Activated naive CD4-positive, alpha-beta T cell treated with anti-CD3 and anti-CD28 coated beads, Interleukin-2, amount 50 U/mL, for 72 hours (primary cell): ENCODE measurements around the gene RDH16. TPM values are rescaled to one million over a fixed set of nuclear protein-coding genes. Genes with fewer than 3 reads are reported as not detected.
"Not testable (repeated sequence)": the region's sequence is repeated elsewhere in the genome, so short reads cannot be mapped to it uniquely, and the experiment has no call there.

Experiments used
- ATAC-seq, 2 donors: fragments of 150-1000 bp; cut with Tn5 transposase; 2 replicates each; pipeline ENCODE4 v1.10.0; 2021; ENCODE audit warnings: mild to moderate bottlenecking in 2 of 2, moderate library complexity in 2 of 2
- DNase-seq, 2 donors: peaks; one replicate each; pipeline ENCODE4 v3.0.0; 2021 to 2022; ENCODE audit warnings: low spot score in 2 of 2
- H3K27ac Mint-ChIP-seq, 2 donors: one replicate each; pipeline ENCODE4 v1.8.0; 2022; ENCODE audit warnings: mild to moderate bottlenecking in 2 of 2, mixed read lengths in 2 of 2
- H3K36me3 Mint-ChIP-seq, 2 donors: one replicate each; pipeline ENCODE4 v1.8.0; 2022; ENCODE audit warnings: mixed read lengths in 2 of 2
- H3K9me3 Mint-ChIP-seq, 2 donors: one replicate each; pipeline ENCODE4 v1.8.0; 2022; ENCODE audit warnings: mixed read lengths in 2 of 2
- total RNA-seq, 2 donors: library from RNA; stranded (reverse); gene quantifications; one replicate each; pipeline ENCODE4 v1.2.3, GENCODE V29; 2022

RDH16 gene
- total RNA-seq, 2 donors from 2014 or later = 0.29 to 0.93 TPM

DNA sequence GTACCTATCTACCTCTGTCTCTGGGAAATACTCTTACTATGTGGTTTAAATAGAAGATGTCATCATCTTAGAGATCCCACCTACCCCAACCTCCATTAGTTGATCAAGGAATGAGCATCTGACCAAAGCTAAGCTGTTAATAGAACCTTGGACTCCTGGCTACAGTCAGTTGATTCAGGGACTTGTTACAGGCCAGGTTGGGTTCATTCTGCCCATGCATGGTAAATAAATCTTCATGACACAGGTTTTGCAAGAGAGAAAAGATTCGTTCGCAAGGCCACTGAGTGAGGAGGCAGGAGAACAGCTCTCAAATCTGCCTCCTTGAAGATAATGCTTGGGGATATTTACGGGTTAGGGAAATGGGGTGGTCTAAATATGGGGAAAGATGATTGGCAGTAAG, 42.7 kb downstream of the RDH16 start:
- Mint-ChIP-seq H3K27ac (no peak overlapping the region), H3K9me3 (peaks cover 2 to 7% of the 10 kb centered on the region in 2 donors), H3K36me3 (peaks cover 4 to 11% of the 10 kb centered on the region in 2 donors)
- ATAC-seq (no peak), DNase-seq (no peak)

DNA sequence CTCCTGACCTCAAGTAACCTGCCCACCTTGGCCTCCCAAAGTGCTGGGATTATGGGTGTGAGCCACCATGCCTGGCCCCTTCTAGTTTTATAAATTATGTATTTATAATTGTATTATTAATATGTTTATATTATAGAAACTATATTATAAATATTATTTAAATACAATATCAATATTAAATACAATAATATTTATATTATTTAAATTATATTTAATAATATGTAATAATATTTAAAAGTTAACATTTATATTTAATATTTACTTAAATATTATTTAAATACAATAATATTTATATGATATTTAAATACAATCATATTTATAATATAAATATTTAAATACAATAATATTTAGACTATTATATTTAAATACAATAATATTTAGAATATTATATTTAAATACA, 43.2 kb downstream of the RDH16 start:
- DNase-seq (no peak), ATAC-seq (no peak)
- Mint-ChIP-seq H3K27ac (no peak overlapping the region), H3K36me3 (peaks cover 8 to 15% of the 10 kb centered on the region in 2 donors), H3K9me3 (peaks cover 7 to 10% of the 10 kb centered on the region in 2 donors)

DNA sequence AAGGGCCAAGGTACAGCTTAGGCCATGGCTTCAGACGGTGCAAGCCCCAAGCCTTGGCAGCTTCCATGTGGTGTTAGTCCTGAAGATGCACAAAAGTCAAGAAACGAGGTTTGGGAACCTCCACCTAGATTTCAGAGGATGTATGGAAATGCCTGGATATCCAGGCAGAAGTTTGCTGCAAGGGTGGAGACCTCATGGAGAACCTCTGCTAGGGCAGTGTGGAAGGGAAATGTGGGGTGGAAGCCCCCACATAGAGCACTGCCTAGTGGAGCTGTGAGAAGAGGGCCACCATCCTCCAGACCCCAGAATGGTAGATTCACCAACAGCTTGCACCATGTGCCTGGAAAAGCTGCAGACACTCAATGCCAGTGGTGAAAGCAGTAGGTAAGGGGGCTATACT, 48.0 kb downstream of the RDH16 start:
- ATAC-seq = not testable (repeated sequence)

DNA sequence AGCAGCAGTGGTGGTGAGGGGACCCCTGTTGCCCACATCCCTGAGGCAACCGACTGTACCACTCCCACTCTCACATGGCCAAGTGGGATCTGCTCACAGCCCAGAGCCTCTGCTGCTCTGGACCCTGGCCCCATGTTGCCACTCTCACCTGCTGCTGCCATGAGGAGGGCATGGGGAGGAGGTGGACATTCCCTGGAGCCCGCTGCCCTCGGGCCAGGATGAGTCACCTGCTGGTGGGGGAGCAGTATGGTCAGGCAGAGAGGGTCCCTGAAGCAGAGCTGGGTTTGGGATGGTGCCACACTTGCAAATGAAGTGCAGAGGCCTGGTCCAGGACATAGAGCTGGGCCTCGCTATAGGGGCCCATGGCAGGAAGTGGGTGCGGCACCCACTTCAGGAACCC, 49.3 kb downstream of the RDH16 start:
- ATAC-seq = no peak
- peaks cover 16 to 20% of the 10 kb centered on the region in 2 donors for H3K36me3 Mint-ChIP-seq
- no peak for DNase-seq
- no peak overlapping the region for H3K27ac Mint-ChIP-seq
- peaks cover 7 to 10% of the 10 kb centered on the region in 2 donors for H3K9me3 Mint-ChIP-seq

More for the DNA sequence above, 48.0 kb downstream of the RDH16 start:
- not testable (repeated sequence) for H3K9me3 Mint-ChIP-seq, H3K27ac Mint-ChIP-seq, DNase-seq
- H3K36me3 Mint-ChIP-seq = peaks cover 16% of the 10 kb centered on the region in 2 donors

DNA sequence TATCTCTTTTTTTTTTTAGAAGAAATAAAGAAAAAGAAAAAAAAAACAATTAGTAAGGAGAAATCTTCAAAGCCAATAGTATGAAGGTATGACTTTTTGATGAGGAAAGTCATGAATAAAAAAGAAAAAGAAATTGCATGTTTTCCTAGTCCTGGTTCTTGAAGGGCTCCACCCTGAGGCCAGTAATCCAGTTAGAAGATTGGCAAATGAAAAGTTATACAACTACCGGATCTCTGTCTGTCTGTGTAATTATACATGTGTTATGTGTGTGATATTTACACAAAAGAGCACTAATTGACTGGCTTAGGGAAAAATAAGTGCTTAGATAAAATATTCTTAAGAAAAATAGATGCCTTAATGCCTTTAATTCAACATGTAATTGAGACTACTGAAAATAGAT, 51.6 kb downstream of the RDH16 start:
- DNase-seq (no peak), ATAC-seq (no peak)
- H3K9me3 Mint-ChIP-seq = peaks cover 16 to 19% of the 10 kb centered on the region in 2 donors
- no peak overlapping the region for H3K27ac Mint-ChIP-seq
- H3K36me3 Mint-ChIP-seq = peaks cover 30 to 37% of the 10 kb centered on the region in 2 donors

DNA sequence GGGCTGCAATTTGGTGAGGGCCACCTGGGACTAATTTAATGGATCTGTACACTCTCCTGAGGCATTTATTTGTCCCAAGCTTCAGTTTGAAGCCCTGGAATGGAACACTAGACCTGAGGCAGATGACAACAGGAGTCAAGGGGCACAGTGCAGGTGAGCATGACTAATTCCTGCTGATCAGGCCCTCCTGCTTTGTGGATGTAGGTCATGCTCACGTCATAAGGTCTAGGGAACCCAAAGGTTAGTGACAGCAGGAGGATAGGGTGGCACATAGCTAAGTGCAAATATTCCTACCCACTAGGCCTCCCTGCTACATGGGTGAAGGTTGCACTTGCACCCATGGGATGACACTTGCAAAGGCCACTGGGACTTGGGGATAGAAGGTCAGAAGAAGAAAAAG, 54.0 kb downstream of the RDH16 start:
- peaks cover 15 to 22% of the 10 kb centered on the region in 2 donors for H3K9me3 Mint-ChIP-seq
- no peak overlapping the region for H3K27ac Mint-ChIP-seq
- DNase-seq (no peak), ATAC-seq (no peak)
- peaks cover 27 to 35% of the 10 kb centered on the region in 2 donors for H3K36me3 Mint-ChIP-seq

Other genes starting within 250 kb of the RDH16 start
- 1,000 to 10,000 TPM; 1,074 to 1,104 TPM for gene NACA, start 232.3 kb downstream of the RDH16 start, total RNA-seq
- gene PRIM1, start 205.3 kb downstream of the RDH16 start, total RNA-seq = 10 to 100 TPM; 71.9 to 76.6 TPM
- 1 to 10 TPM; 2.9 to 9.3 TPM for gene HSD17B6, start 194.3 kb downstream of the RDH16 start, total RNA-seq
- gene SDR9C7, start 23.2 kb downstream of the RDH16 start, total RNA-seq = not detected
- gene ZBTB39, start 48.9 kb upstream of the RDH16 start, total RNA-seq = 1 to 10 TPM; 5.1 to 6.1 TPM
- gene TAC3, start 58.9 kb upstream of the RDH16 start, total RNA-seq = 1 to 10 TPM in 1 of 2 donors, under 1 TPM in 1; 0.50 to 1.7 TPM
- 1 to 10 TPM; 3.3 to 4.7 TPM for gene MYO1A, start 92.5 kb upstream of the RDH16 start, total RNA-seq
- 100 to 1,000 TPM in 1 of 2 donors, 10 to 100 TPM in 1; 80.2 to 182 TPM for gene NEMP1, start 121.2 kb upstream of the RDH16 start, total RNA-seq
- 10 to 100 TPM; 39.1 to 39.3 TPM for gene NAB2, start 131.5 kb upstream of the RDH16 start, total RNA-seq
- gene STAT6, start 153.8 kb upstream of the RDH16 start, total RNA-seq = 100 to 1,000 TPM; 213 to 283 TPM
- gene LRP1, start 170.9 kb upstream of the RDH16 start, total RNA-seq = 1 to 10 TPM; 1.3 to 5.9 TPM
- gene LRP1-AS, start 190.0 kb upstream of the RDH16 start, total RNA-seq = not detected